Astrocyte (in vitro differentiated cells and primary cell): ENCODE data around the gene C11orf52. TPM values are rescaled to one million over a fixed set of nuclear protein-coding genes. Genes with fewer than 3 reads are reported as not detected.

Experiments used
- DNase-seq: peaks from one replicate; pipeline ENCODE4 v3.0.0-alpha.2; 2010; ENCODE audit warnings: low read depth
- FAIRE-seq: peaks from 2 replicates; lab custom pipeline; 2011; peaks lifted over from hg19 to GRCh38; lab: Jason Lieb, UNC
- H2AFZ ChIP-seq: 2 replicates; pipeline ENCODE4 v1.6.0; 2012; ENCODE audit warnings: low read depth, low read length, inconsistent platforms
- H3K27ac ChIP-seq: 2 replicates; pipeline ENCODE4 v1.5.1; 2011; ENCODE audit warnings: low read depth, low read length, inconsistent platforms
- H3K27me3 ChIP-seq: 2 replicates; pipeline ENCODE4 v1.6.0; 2011; ENCODE audit warnings: low read length, inconsistent platforms; ENCODE audit not compliant: insufficient read depth
- H3K36me3 ChIP-seq: 2 replicates; pipeline ENCODE4 v1.5.1; 2011; ENCODE audit warnings: low read length, inconsistent platforms; ENCODE audit not compliant: insufficient read depth
- H3K4me1 ChIP-seq: 2 replicates; pipeline ENCODE4 v1.5.1; 2011; ENCODE audit warnings: low read length, inconsistent platforms; ENCODE audit not compliant: insufficient read depth
- H3K4me2 ChIP-seq: 2 replicates; pipeline ENCODE4 v1.6.0; 2012; ENCODE audit warnings: low read length, inconsistent platforms
- H3K4me3 ChIP-seq: 2 replicates; pipeline ENCODE4 v1.5.1; 2011; ENCODE audit warnings: low read depth, mild to moderate bottlenecking, low read length, inconsistent platforms; ENCODE audit not compliant: insufficient read depth
- H3K79me2 ChIP-seq: 2 replicates; pipeline ENCODE4 v1.6.0; 2012; ENCODE audit warnings: mild to moderate bottlenecking, low read length, inconsistent platforms; ENCODE audit not compliant: insufficient read depth
- H3K9ac ChIP-seq: 2 replicates; pipeline ENCODE4 v1.6.0; 2012; ENCODE audit warnings: mild to moderate bottlenecking, low read length, inconsistent platforms
- H3K9me3 ChIP-seq: 2 replicates; pipeline ENCODE4 v1.5.1; 2012; ENCODE audit warnings: low read depth, mild to moderate bottlenecking, low read length, inconsistent platforms; ENCODE audit not compliant: insufficient read depth
- H4K20me1 ChIP-seq: 2 replicates; pipeline ENCODE4 v1.6.0; 2012; ENCODE audit warnings: low read length, inconsistent platforms; ENCODE audit not compliant: insufficient read depth
- H3K27ac Mint-ChIP-seq: one replicate; pipeline ENCODE4 v1.8.0; 2021; ENCODE audit warnings: mild to moderate bottlenecking, mixed read lengths; ENCODE audit not compliant: unreplicated experiment
- H3K27me3 Mint-ChIP-seq: one replicate; pipeline ENCODE4 v1.8.0; 2021; ENCODE audit warnings: low read depth, mixed read lengths; ENCODE audit not compliant: unreplicated experiment
- H3K36me3 Mint-ChIP-seq: one replicate; pipeline ENCODE4 v1.8.0; 2021; ENCODE audit warnings: low read depth, mixed read lengths; ENCODE audit not compliant: unreplicated experiment
- H3K4me1 Mint-ChIP-seq: one replicate; pipeline ENCODE4 v1.8.0; 2021; ENCODE audit warnings: low read depth, mixed read lengths; ENCODE audit not compliant: unreplicated experiment
- H3K4me3 Mint-ChIP-seq: one replicate; pipeline ENCODE4 v1.8.0; 2021; ENCODE audit warnings: mild to moderate bottlenecking, moderate library complexity, mixed read lengths; ENCODE audit not compliant: unreplicated experiment
- H3K9me3 Mint-ChIP-seq: one replicate; pipeline ENCODE4 v1.8.0; 2021; ENCODE audit warnings: mild to moderate bottlenecking, mixed read lengths; ENCODE audit not compliant: unreplicated experiment
- CTCF ChIP-seq: IDR thresholded peaks from 2 replicates; pipeline ENCODE4 v1.5.1; 2011; ENCODE audit warnings: low read depth, mild to moderate bottlenecking, inconsistent platforms, low read length, moderate library complexity; ENCODE audit not compliant: insufficient read depth
- EZH2 ChIP-seq: IDR thresholded peaks from 2 replicates; pipeline ENCODE4 v1.6.1; 2012; ENCODE audit warnings: mild to moderate bottlenecking, low read length, inconsistent platforms; ENCODE audit not compliant: insufficient read depth
- total RNA-seq: library from RNA; stranded (reverse); gene quantifications from 2 replicates; pipeline ENCODE4 v1.2.1, GENCODE V29; 2021

C11orf52 gene
- total RNA-seq, 1 donor from 2014 or later = 0.50 TPM

- H2AFZ ChIP-seq = no peak overlapping the region
- DNase-seq = no peak
- H3K4me1 ChIP-seq = peaks cover 25% of the 10 kb centered on the region
- no peak overlapping the region for H3K4me2 ChIP-seq
- Mint-ChIP-seq H3K4me1 (peaks cover 26% of the 10 kb centered on the region), H3K36me3 (no peaks in the 10 kb centered on the region), H3K27me3 (no peaks in the 10 kb centered on the region), H3K27ac (no peak overlapping the region), H3K4me3 (no peak overlapping the region), H3K9me3 (no peaks in the 10 kb centered on the region)
- H3K27ac ChIP-seq = no peak overlapping the region
- no peaks in the 10 kb centered on the region for H3K79me2 ChIP-seq
- no peaks in the 10 kb centered on the region for H3K27me3 ChIP-seq
- H4K20me1 ChIP-seq = no peaks in the 10 kb centered on the region
- H3K9ac ChIP-seq = no peak overlapping the region
- no peak for FAIRE-seq
- H3K4me3 ChIP-seq = no peak overlapping the region
- no peaks in the 10 kb centered on the region for H3K9me3 ChIP-seq
- no peak for TF ChIP-seq CTCF
- no peak for TF ChIP-seq EZH2
- H3K36me3 ChIP-seq = no peaks in the 10 kb centered on the region
Observed at GRCh38 chr11:111933872-111934271, 15.2 kb downstream of the C11orf52 start.

DNA sequence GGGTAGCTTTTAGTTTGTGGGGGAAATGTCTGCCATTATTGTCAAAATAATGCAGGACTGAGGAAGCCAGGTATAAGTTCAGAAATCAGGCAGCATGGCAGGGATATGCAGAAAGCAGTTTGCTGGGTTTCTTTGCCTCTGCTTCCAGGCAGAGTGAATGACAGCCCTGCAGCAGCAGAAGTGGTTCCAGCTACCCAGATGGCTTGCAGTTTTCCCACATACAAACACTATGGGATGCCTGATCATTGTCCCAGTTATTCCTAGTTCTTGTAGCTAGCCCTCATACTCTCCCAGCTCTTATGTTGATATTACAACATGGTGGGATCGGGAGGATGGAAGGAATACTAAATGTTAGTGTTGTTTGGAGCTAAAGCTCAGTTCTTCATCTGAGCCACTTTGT is 15.6 kb downstream of the C11orf52 start:
- Mint-ChIP-seq H3K36me3 (no peaks in the 10 kb centered on the region), H3K27ac (no peak overlapping the region), H3K4me3 (no peak overlapping the region), H3K9me3 (no peaks in the 10 kb centered on the region), H3K27me3 (no peaks in the 10 kb centered on the region), H3K4me1 (peaks cover 30% of the 10 kb centered on the region)
- Histone ChIP-seq H3K36me3 (no peaks in the 10 kb centered on the region), H2AFZ (no peak overlapping the region), H3K4me1 (peaks cover 29% of the 10 kb centered on the region), H3K27me3 (no peaks in the 10 kb centered on the region), H3K9me3 (no peaks in the 10 kb centered on the region), H3K4me3 (no peak overlapping the region), H3K79me2 (no peaks in the 10 kb centered on the region), H4K20me1 (no peaks in the 10 kb centered on the region), H3K4me2 (no peak overlapping the region), H3K9ac (no peak overlapping the region), H3K27ac (no peak overlapping the region)
- FAIRE-seq (no peak), DNase-seq (no peak)
- no peak for TF ChIP-seq CTCF
- TF ChIP-seq EZH2 = no peak

- Mint-ChIP-seq H3K27me3 (no peaks in the 10 kb centered on the region), H3K36me3 (no peaks in the 10 kb centered on the region), H3K9me3 (no peaks in the 10 kb centered on the region), H3K4me1 (peaks cover 38% of the 10 kb centered on the region), H3K4me3 (no peak overlapping the region), H3K27ac (peak overlapping the region; percentile 88)
- H3K4me3 ChIP-seq = no peak overlapping the region
- H2AFZ ChIP-seq = no peak overlapping the region
- peak overlapping the region; percentile 91 for H3K4me2 ChIP-seq
- no peaks in the 10 kb centered on the region for H3K27me3 ChIP-seq
- H3K9ac ChIP-seq = peak overlapping the region; percentile 10
- H4K20me1 ChIP-seq = no peaks in the 10 kb centered on the region
- TF ChIP-seq EZH2 (no peak), CTCF (no peak)
- H3K9me3 ChIP-seq = no peaks in the 10 kb centered on the region
- no peak overlapping the region for H3K27ac ChIP-seq
- DNase-seq (no peak), FAIRE-seq (no peak)
- peaks cover 38% of the 10 kb centered on the region for H3K4me1 ChIP-seq
- H3K36me3 ChIP-seq = no peaks in the 10 kb centered on the region
- no peaks in the 10 kb centered on the region for H3K79me2 ChIP-seq
Observed at GRCh38 chr11:111935317-111936039, 16.8 kb downstream of the C11orf52 start.
